Neural crest cell (in vitro differentiated cells): ENCODE data around the gene ZSCAN16. TPM values are rescaled to one million over a fixed set of nuclear protein-coding genes. Genes with fewer than 3 reads are reported as not detected.
A peak's percentile ranks its signal among the peaks of the same experiment; 100 is the strongest.

Experiments
- DNase-seq: peaks from one replicate; pipeline ENCODE4 v3.0.0; 2021; ENCODE audit warnings: low read depth, mixed read lengths, low spot score
- H3K27ac Mint-ChIP-seq: one replicate; pipeline ENCODE4 v1.8.0; 2021; ENCODE audit warnings: mild to moderate bottlenecking, mixed read lengths; ENCODE audit not compliant: unreplicated experiment
- H3K27me3 Mint-ChIP-seq: 2 replicates; pipeline ENCODE4 v1.8.0; 2021; ENCODE audit warnings: low read depth, mild to moderate bottlenecking, mixed read lengths
- H3K36me3 Mint-ChIP-seq: 2 replicates; pipeline ENCODE4 v1.8.0; 2021; ENCODE audit warnings: low read depth, mild to moderate bottlenecking, mixed read lengths
- H3K4me1 Mint-ChIP-seq: 2 replicates; pipeline ENCODE4 v1.8.0; 2021; ENCODE audit warnings: mixed read lengths
- H3K4me3 Mint-ChIP-seq: one replicate; pipeline ENCODE4 v1.8.0; 2021; ENCODE audit warnings: mild to moderate bottlenecking, mixed read lengths
- H3K9me3 Mint-ChIP-seq: 2 replicates; pipeline ENCODE4 v1.8.0; 2021; ENCODE audit warnings: mixed read lengths
- CTCF ChIP-seq: fragments of 200-600 bp; sonication (generic); conservative IDR thresholded peaks from 2 replicates; pipeline ENCODE4 v1.5.0; 2021; ENCODE audit warnings: antibody characterized with exemption, mild to moderate bottlenecking
- total RNA-seq: library from RNA; stranded (reverse); gene quantifications from 2 replicates; pipeline ENCODE4 v1.2.1, GENCODE V29; 2021

ZSCAN16 gene
- total RNA-seq, 1 donor from 2014 or later = 11.1 TPM

DNA sequence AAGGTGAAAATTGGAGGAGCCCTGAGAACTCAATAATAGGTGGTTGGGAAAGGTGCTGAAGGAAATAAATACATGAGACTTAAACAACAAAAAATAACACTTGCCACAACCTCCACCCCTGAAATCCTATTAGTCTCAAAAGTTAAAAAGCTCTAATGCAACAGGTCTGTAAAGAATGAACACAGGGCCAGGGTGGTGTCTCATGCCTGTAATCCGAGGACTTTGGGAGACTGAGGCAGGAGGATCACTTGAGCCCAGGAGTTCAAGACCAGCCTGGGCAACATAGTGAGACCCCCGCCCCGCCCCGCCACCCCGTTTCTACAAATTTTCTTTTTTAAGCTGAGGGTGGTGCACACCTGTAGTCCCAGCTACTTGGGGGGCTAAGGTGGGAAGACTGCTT lies 16.2 kb downstream of the ZSCAN16 start:
- Mint-ChIP-seq H3K27ac (no peak overlapping the region), H3K4me1 (peaks cover 51% of the 10 kb centered on the region), H3K4me3 (peak overlapping the region; percentile 99), H3K9me3 (no peaks in the 10 kb centered on the region), H3K36me3 (peaks cover 9% of the 10 kb centered on the region), H3K27me3 (peaks cover 11% of the 10 kb centered on the region)
- DNase-seq = no peak
- TF ChIP-seq CTCF = no peak

DNA sequence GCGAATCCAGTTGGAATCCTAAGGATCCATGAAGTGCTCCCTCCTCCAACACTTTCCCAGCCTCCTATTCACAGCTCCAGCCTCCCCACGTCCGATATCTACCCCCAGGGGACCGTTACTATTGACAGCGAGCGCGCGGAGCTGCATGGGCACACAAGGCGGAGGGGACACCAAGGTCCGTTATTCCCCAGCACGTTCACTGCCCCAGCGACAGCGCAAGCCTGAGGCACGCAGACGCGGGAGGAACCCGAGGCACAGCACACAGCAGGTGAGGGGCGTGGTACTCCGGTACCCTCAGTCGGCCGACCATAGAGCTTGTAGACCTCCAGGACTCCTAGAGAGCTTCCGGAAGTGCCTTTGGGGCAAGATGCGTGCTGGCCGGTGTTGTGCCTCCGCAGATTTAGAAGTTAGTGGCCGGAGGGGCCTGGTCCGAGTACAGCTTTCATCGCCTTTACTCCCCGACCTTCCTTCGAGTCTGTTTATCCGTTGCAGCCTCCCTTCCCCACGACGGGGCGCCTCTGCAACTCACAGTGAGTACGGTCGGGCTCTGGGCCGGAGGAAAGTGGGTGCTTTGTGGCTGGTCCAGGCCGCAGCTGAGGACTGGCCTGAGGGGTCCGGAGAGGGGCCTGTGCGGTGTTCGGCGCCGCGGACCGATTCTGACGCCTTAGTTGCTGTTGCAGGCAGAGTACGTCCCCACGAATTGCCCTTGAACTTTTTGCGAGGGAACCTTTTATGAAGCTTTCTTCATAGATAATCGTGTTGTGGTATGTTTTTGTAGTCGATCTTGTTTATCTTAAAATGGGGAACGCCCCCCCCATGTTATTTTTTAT lies 17.3 kb downstream of the ZSCAN16 start, which contains the start of gene ZKSCAN8:
TSS of gene ZKSCAN8 (plus strand) at position 384 of the 830 bp plus-strand sequence. CDS start 6,525 bp downstream, outside the sequence.
- Mint-ChIP-seq H3K4me1 (peaks cover 40% of the 10 kb centered on the region), H3K27me3 (peaks cover 11% of the 10 kb centered on the region), H3K9me3 (no peaks in the 10 kb centered on the region), H3K4me3 (peak within 1 kb of the TSS; percentile 99), H3K36me3 (peaks cover 14% of the 10 kb centered on the region), H3K27ac (peak within 1 kb of the TSS; percentile 98)
- no peak for TF ChIP-seq CTCF
- DNase-seq = peak; percentile 67

DNA sequence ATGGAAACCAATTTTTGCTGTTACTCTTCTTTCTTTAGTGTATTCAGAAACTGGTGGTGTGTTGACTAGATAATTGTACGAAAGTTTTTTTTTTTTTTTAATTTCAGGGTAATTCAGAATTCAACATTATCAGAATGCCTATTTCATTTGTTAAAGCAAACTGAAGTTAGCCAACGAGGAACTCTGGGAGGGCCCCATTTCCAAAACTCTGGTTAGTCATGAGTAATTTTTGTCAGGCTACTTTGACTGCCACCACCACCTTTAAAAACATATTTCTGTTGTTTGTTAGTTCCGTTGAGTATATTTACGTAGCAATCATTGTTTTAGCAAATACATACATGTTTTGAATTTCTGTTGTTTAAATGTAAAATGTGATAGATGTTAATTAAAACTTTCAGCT lies 18.0 kb downstream of the ZSCAN16 start:
- no peaks in the 10 kb centered on the region for H3K9me3 Mint-ChIP-seq
- H3K4me1 Mint-ChIP-seq = peaks cover 36% of the 10 kb centered on the region
- no peak for DNase-seq
- H3K36me3 Mint-ChIP-seq = peaks cover 15% of the 10 kb centered on the region
- peaks cover 11% of the 10 kb centered on the region for H3K27me3 Mint-ChIP-seq
- peak overlapping the region; percentile 99 for H3K4me3 Mint-ChIP-seq
- peak overlapping the region; percentile 98 for H3K27ac Mint-ChIP-seq
- TF ChIP-seq CTCF = no peak

DNA sequence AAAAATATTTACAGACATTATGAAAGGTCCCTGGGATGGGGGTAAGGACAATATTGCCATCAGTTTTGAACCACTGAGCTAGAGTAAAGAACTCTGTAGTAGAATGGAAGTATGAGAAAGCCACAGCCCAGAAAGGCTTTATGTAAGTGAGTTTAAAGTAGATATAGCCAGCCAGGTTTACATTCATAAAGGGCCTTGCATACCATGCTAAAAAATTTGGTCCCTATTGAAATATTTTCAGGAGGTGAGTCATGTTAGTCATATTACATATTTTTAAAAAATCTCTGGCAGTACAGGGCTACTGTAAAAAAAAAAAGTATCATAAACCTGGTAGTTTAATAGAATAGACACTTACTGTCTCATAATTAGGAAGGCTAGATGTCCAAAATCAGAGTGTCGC lies 20.8 kb downstream of the ZSCAN16 start:
- no peak overlapping the region for H3K27ac Mint-ChIP-seq
- H3K4me1 Mint-ChIP-seq = peaks cover 28% of the 10 kb centered on the region
- peaks cover 31% of the 10 kb centered on the region for H3K36me3 Mint-ChIP-seq
- H3K27me3 Mint-ChIP-seq = peaks cover 9% of the 10 kb centered on the region
- no peak for DNase-seq
- peak overlapping the region; percentile 1 for H3K4me3 Mint-ChIP-seq
- H3K9me3 Mint-ChIP-seq = peaks cover 2% of the 10 kb centered on the region
- no peak for TF ChIP-seq CTCF

DNA sequence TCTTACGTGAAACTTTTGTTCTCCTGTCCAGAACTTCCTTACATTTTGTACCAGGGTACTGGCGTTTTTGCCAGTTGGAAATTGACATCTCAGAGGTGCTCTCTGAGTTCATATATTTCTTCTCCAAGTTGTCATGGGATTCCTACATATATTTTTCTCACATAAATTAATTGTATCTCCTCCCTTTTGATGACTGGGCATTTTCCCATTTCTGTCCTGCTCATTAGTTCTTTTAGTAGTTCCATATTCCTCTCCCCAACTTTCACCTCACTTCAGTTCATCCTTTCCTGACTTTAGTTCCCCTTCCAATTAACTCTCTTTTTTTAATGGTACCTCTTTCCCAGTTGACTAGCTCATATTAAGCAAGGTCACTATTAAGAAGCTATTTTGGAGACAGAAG lies 28.1 kb downstream of the ZSCAN16 start:
- no peak for TF ChIP-seq CTCF
- peaks cover 72% of the 10 kb centered on the region for H3K36me3 Mint-ChIP-seq
- no peaks in the 10 kb centered on the region for H3K4me1 Mint-ChIP-seq
- H3K4me3 Mint-ChIP-seq = no peak overlapping the region
- H3K27me3 Mint-ChIP-seq = no peaks in the 10 kb centered on the region
- no peak overlapping the region for H3K27ac Mint-ChIP-seq
- DNase-seq = no peak
- H3K9me3 Mint-ChIP-seq = peaks cover 13% of the 10 kb centered on the region
